Measurements from ENCODE around the gene SNX8.
A peak's percentile ranks its signal among the peaks of the same experiment; 100 is the strongest.

Gene SNX8

DNA sequence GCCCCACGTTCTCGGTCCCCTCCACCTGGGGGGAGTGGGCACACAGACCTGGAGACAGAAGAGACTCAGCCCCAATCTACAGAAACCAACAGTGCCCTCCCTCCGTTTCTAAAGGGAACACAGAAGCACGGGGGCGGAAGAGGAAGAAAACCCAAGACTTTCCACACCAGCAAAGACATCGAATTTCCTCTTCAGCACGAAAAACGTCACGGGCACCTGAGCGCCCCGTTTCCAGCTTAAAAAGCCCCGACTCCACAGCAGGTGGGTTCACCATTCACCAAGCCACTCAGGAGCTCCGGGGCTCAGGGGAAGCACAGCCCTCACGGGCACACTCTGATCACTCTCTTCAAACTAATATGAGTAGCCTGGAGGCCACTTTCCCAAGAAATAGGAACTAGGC, 52.6 kb downstream of the SNX8 start:
- Histone ChIP-seq H3K4me1 (ENCODE audit: insufficient read depth, poor library complexity, severe bottlenecking) (peaks cover 3% of the 10 kb centered on the region), H3K9me3 (ENCODE audit: severe bottlenecking) (no peaks in the 10 kb centered on the region), H3K36me3 (ENCODE audit: low read depth) (peaks cover 4% of the 10 kb centered on the region; the same call in 1 of the 2 replicates), H3K4me3 (ENCODE audit: severe bottlenecking) (no peak overlapping the region), H3K27me3 (ENCODE audit: insufficient read depth, poor library complexity, severe bottlenecking) (no peaks in the 10 kb centered on the region), H3K27ac (ENCODE audit: poor library complexity, severe bottlenecking) (no peak overlapping the region)
- no peak for TF ChIP-seq CTCF (IDR thresholded peaks at IDR 0.05; ENCODE audit: poor library complexity, severe bottlenecking)
- DNase-seq (ENCODE audit: low spot score) (no peak), ATAC-seq (ENCODE audit: low read depth) (no peak)

DNA sequence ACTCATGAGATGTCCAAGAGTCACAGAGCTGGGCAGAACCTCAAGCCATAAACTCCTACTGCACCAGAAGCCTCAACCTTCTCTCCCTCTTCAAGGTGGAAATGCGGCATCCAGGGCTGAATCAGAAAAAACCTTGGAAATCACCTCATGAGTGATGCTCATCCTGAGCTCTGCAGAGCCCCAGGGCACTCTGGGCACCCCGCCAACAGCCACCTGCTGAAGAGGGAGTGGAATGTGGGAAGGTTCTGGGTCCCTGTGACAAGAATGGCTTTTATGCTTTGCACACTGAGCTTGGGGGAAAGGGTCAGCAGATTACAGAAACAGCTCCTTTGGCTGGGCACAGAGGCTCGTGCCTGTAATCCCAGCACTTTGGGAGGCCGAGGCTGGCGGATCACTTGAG, 53.4 kb downstream of the SNX8 start:
- no peaks in the 10 kb centered on the region for H3K9me3 ChIP-seq (ENCODE audit: severe bottlenecking)
- DNase-seq (ENCODE audit: low spot score) (no peak), ATAC-seq (ENCODE audit: low read depth) (peak; percentile 92)
- H3K36me3 ChIP-seq (ENCODE audit: low read depth), result peaks cover 4% of the 10 kb centered on the region; the same call in 1 of the 2 replicates
- no peak for TF ChIP-seq CTCF (IDR thresholded peaks at IDR 0.05; ENCODE audit: poor library complexity, severe bottlenecking)
- H3K27me3 ChIP-seq (ENCODE audit: insufficient read depth, poor library complexity, severe bottlenecking), result no peaks in the 10 kb centered on the region
- no peak overlapping the region for H3K27ac ChIP-seq (ENCODE audit: poor library complexity, severe bottlenecking)
- H3K4me3 ChIP-seq (ENCODE audit: severe bottlenecking), result no peak overlapping the region
- no peaks in the 10 kb centered on the region for H3K4me1 ChIP-seq (ENCODE audit: insufficient read depth, poor library complexity, severe bottlenecking)

- Histone ChIP-seq H3K4me3 (ENCODE audit: severe bottlenecking) (no peak overlapping the region), H3K9me3 (ENCODE audit: severe bottlenecking) (no peaks in the 10 kb centered on the region), H3K4me1 (ENCODE audit: insufficient read depth, poor library complexity, severe bottlenecking) (no peaks in the 10 kb centered on the region), H3K27me3 (ENCODE audit: insufficient read depth, poor library complexity, severe bottlenecking) (no peaks in the 10 kb centered on the region), H3K36me3 (ENCODE audit: low read depth) (peaks cover 4% of the 10 kb centered on the region; the same call in 1 of the 2 replicates), H3K27ac (ENCODE audit: poor library complexity, severe bottlenecking) (no peak overlapping the region)
- ATAC-seq (ENCODE audit: low read depth), result no peak
- no peak for DNase-seq (ENCODE audit: low spot score)
- TF ChIP-seq CTCF (IDR thresholded peaks at IDR 0.05; ENCODE audit: poor library complexity, severe bottlenecking), result no peak
Measured at GRCh38 chr7:2259480-2259879, 54.8 kb downstream of the SNX8 start.

- ATAC-seq (ENCODE audit: low read depth) (no peak), DNase-seq (ENCODE audit: low spot score) (no peak)
- Histone ChIP-seq H3K4me1 (ENCODE audit: insufficient read depth, poor library complexity, severe bottlenecking) (no peaks in the 10 kb centered on the region), H3K27ac (ENCODE audit: poor library complexity, severe bottlenecking) (no peak overlapping the region), H3K36me3 (ENCODE audit: low read depth) (peaks cover 4% of the 10 kb centered on the region; the same call in 1 of the 2 replicates), H3K4me3 (ENCODE audit: severe bottlenecking) (no peak overlapping the region), H3K9me3 (ENCODE audit: severe bottlenecking) (no peaks in the 10 kb centered on the region), H3K27me3 (ENCODE audit: insufficient read depth, poor library complexity, severe bottlenecking) (no peaks in the 10 kb centered on the region)
- TF ChIP-seq CTCF (IDR thresholded peaks at IDR 0.05; ENCODE audit: poor library complexity, severe bottlenecking), result no peak
Measured at GRCh38 chr7:2258661-2259365, 55.4 kb downstream of the SNX8 start.

GRCh38 chr7:2257651-2258050, 56.6 kb downstream of the SNX8 start:
- H3K4me1 ChIP-seq (ENCODE audit: insufficient read depth, poor library complexity, severe bottlenecking), result no peaks in the 10 kb centered on the region
- TF ChIP-seq CTCF (IDR thresholded peaks at IDR 0.05; ENCODE audit: poor library complexity, severe bottlenecking), result no peak
- no peaks in the 10 kb centered on the region for H3K9me3 ChIP-seq (ENCODE audit: severe bottlenecking)
- H3K27me3 ChIP-seq (ENCODE audit: insufficient read depth, poor library complexity, severe bottlenecking), result no peaks in the 10 kb centered on the region
- H3K27ac ChIP-seq (ENCODE audit: poor library complexity, severe bottlenecking), result no peak overlapping the region
- H3K36me3 ChIP-seq (ENCODE audit: low read depth), result no peaks in the 10 kb centered on the region
- ATAC-seq (ENCODE audit: low read depth), result no peak
- H3K4me3 ChIP-seq (ENCODE audit: severe bottlenecking), result no peak overlapping the region
- no peak for DNase-seq (ENCODE audit: low spot score)

All from RWPE2 (cell line).